SK-N-SH treated with all-trans-retinoic acid at 6 μM for 48 hours (cell line): ENCODE data around the gene CPNE5.

Experiments used
- ATAC-seq: fragments of 200-7000 bp; cut with Tn5 transposase; 3 replicates; pipeline ENCODE4 v1.9.1; 2020; ENCODE audit warnings: mild to moderate bottlenecking, moderate library complexity
- BACH2 ChIP-seq: fragments of 250-450 bp; sonication (Bioruptor Pico); IDR thresholded peaks from 2 replicates; pipeline ENCODE4 v1.9.0; 2021; ENCODE audit warnings: mild to moderate bottlenecking, borderline replicate concordance
- CSDC2 ChIP-seq: fragments of 250-450 bp; sonication (Bioruptor Pico); IDR thresholded peaks from 2 replicates; pipeline ENCODE4 v1.5.0; 2020; ENCODE audit warnings: mild to moderate bottlenecking, moderate library complexity
- CSRNP3 ChIP-seq: fragments of 250-450 bp; sonication (Bioruptor Pico); IDR thresholded peaks from 2 replicates; pipeline ENCODE4 v1.5.1; 2021; ENCODE audit warnings: mild to moderate bottlenecking, moderate library complexity
- ESRRG ChIP-seq: fragments of 250-450 bp; sonication (Bioruptor Pico); IDR thresholded peaks from 2 replicates; pipeline ENCODE4 v1.6.1; 2021; ENCODE audit warnings: mild to moderate bottlenecking
- GLIS3 ChIP-seq: fragments of 250-450 bp; sonication (Bioruptor Pico); IDR thresholded peaks from 2 replicates; pipeline ENCODE4 v1.5.0; 2020; ENCODE audit warnings: mild to moderate bottlenecking, moderate library complexity
- ISL1 ChIP-seq: fragments of 250-450 bp; sonication (Bioruptor Pico); IDR thresholded peaks from 2 replicates; pipeline ENCODE4 v2.1.2; 2022; ENCODE audit warnings: mild to moderate bottlenecking, moderate library complexity
- OSR1 ChIP-seq: fragments of 250-450 bp; sonication (Bioruptor Pico); IDR thresholded peaks from 2 replicates; pipeline ENCODE4 v1.8.0; 2022; ENCODE audit warnings: moderate library complexity, mild to moderate bottlenecking, inconsistent platforms
- PPARA ChIP-seq: fragments of 250-450 bp; sonication (Bioruptor Pico); IDR thresholded peaks from 2 replicates; pipeline ENCODE4 v1.5.0; 2020; ENCODE audit warnings: mild to moderate bottlenecking, borderline replicate concordance
- RARB ChIP-seq: fragments of 250-450 bp; sonication (Bioruptor Pico); IDR thresholded peaks from 2 replicates; pipeline ENCODE4 v1.8.0; 2021; ENCODE audit warnings: mild to moderate bottlenecking, moderate library complexity
- TOX ChIP-seq: fragments of 250-450 bp; sonication (Bioruptor Pico); IDR thresholded peaks from 2 replicates; pipeline ENCODE4 v1.8.0; 2021; ENCODE audit warnings: mild to moderate bottlenecking, moderate library complexity, borderline replicate concordance
- ZC3H10 ChIP-seq: fragments of 250-450 bp; sonication (Bioruptor Pico); IDR thresholded peaks from 2 replicates; pipeline ENCODE4 v1.5.1; 2021; ENCODE audit warnings: mild to moderate bottlenecking, moderate library complexity
- ZFP3 ChIP-seq: fragments of 250-450 bp; sonication (Bioruptor Pico); IDR thresholded peaks from 2 replicates; pipeline ENCODE4 v1.5.0; 2020; ENCODE audit warnings: mild to moderate bottlenecking, moderate library complexity
- ZFP30 ChIP-seq: fragments of 450-650 bp; formaldehyde crosslinking; IDR thresholded peaks from 2 replicates; pipeline ENCODE4 v1.5.0; 2022; ENCODE audit warnings: mild to moderate bottlenecking, moderate library complexity
- ZNF565 ChIP-seq: fragments of 450-650 bp; formaldehyde crosslinking; conservative IDR thresholded peaks from 2 replicates; pipeline ENCODE4 v1.5.0; 2020; ENCODE audit warnings: low read depth, mild to moderate bottlenecking, moderate library complexity
- ZNF70 ChIP-seq: fragments of 450-650 bp; formaldehyde crosslinking; IDR thresholded peaks from 2 replicates; pipeline ENCODE4 v1.5.0; 2020; ENCODE audit warnings: mild to moderate bottlenecking, moderate library complexity
- ZNF8 ChIP-seq: fragments of 450-650 bp; formaldehyde crosslinking; IDR thresholded peaks from 2 replicates; pipeline ENCODE4 v1.5.0; 2020; ENCODE audit warnings: mild to moderate bottlenecking, moderate library complexity
- TF ChIP-seq, protein P1 (sequence below): fragments of 250-450 bp; sonication (Bioruptor Pico); IDR thresholded peaks from 2 replicates; pipeline ENCODE4 v1.5.1; 2020; ENCODE audit warnings: low read depth, mild to moderate bottlenecking, moderate library complexity
- TF ChIP-seq, protein P2 (sequence below): fragments of 250-450 bp; sonication (Bioruptor Pico); IDR thresholded peaks from 2 replicates; pipeline ENCODE4 v1.5.0; 2020; ENCODE audit warnings: mild to moderate bottlenecking, moderate library complexity

The CPNE5 gene

GRCh38 chr6:36755435-36756348 lies 83.6 kb downstream of the CPNE5 start:
- TF ChIP-seq GLIS3 (CRISPR knock-in tag), result no peak
- TF ChIP-seq ZNF70 (CRISPR knock-in tag), result no peak
- TF ChIP-seq, protein P1, sequence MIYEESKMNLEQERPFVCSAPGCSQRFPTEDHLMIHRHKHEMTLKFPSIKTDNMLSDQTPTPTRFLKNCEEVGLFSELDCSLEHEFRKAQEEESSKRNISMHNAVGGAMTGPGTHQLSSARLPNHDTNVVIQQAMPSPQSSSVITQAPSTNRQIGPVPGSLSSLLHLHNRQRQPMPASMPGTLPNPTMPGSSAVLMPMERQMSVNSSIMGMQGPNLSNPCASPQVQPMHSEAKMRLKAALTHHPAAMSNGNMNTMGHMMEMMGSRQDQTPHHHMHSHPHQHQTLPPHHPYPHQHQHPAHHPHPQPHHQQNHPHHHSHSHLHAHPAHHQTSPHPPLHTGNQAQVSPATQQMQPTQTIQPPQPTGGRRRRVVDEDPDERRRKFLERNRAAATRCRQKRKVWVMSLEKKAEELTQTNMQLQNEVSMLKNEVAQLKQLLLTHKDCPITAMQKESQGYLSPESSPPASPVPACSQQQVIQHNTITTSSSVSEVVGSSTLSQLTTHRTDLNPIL (CRISPR knock-in tag), result no peak
- TF ChIP-seq, protein P2, sequence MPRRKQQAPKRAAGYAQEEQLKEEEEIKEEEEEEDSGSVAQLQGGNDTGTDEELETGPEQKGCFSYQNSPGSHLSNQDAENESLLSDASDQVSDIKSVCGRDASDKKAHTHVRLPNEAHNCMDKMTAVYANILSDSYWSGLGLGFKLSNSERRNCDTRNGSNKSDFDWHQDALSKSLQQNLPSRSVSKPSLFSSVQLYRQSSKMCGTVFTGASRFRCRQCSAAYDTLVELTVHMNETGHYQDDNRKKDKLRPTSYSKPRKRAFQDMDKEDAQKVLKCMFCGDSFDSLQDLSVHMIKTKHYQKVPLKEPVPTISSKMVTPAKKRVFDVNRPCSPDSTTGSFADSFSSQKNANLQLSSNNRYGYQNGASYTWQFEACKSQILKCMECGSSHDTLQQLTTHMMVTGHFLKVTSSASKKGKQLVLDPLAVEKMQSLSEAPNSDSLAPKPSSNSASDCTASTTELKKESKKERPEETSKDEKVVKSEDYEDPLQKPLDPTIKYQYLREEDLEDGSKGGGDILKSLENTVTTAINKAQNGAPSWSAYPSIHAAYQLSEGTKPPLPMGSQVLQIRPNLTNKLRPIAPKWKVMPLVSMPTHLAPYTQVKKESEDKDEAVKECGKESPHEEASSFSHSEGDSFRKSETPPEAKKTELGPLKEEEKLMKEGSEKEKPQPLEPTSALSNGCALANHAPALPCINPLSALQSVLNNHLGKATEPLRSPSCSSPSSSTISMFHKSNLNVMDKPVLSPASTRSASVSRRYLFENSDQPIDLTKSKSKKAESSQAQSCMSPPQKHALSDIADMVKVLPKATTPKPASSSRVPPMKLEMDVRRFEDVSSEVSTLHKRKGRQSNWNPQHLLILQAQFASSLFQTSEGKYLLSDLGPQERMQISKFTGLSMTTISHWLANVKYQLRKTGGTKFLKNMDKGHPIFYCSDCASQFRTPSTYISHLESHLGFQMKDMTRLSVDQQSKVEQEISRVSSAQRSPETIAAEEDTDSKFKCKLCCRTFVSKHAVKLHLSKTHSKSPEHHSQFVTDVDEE (CRISPR knock-in tag), result no peak
- TF ChIP-seq ZNF565 (CRISPR knock-in tag), result no peak
- no peak for TF ChIP-seq CSRNP3 (CRISPR knock-in tag)
- TF ChIP-seq CSDC2 (CRISPR knock-in tag), result no peak
- ATAC-seq, result no peak

GRCh38 chr6:36754582-36755434 lies 84.4 kb downstream of the CPNE5 start:
- TF ChIP-seq ZC3H10 (CRISPR knock-in tag) (no peak), ISL1 (CRISPR knock-in tag) (no peak), PPARA (CRISPR knock-in tag) (no peak), TOX (no peak), ESRRG (CRISPR knock-in tag) (no peak), CSRNP3 (CRISPR knock-in tag) (no peak), ZNF565 (CRISPR knock-in tag) (no peak), ZFP3 (CRISPR knock-in tag) (no peak)
- TF ChIP-seq, protein P2 (CRISPR knock-in tag), result no peak
- ATAC-seq, result no peak

GRCh38 chr6:36753671-36754405 lies 85.4 kb downstream of the CPNE5 start:
- ATAC-seq, result no peak

More at GRCh38 chr6:36753671-36754405, 85.4 kb downstream of the CPNE5 start:
- TF ChIP-seq ZFP3 (CRISPR knock-in tag) (no peak), RARB (no peak), ZFP30 (no peak), CSRNP3 (CRISPR knock-in tag) (no peak), BACH2 (CRISPR knock-in tag) (no peak), ZC3H10 (CRISPR knock-in tag) (no peak), ZNF8 (CRISPR knock-in tag) (no peak), TOX (no peak), OSR1 (no peak), ESRRG (CRISPR knock-in tag) (no peak), GLIS3 (CRISPR knock-in tag) (no peak), ISL1 (CRISPR knock-in tag) (no peak), ZNF70 (CRISPR knock-in tag) (no peak)
- TF ChIP-seq, protein P1 (CRISPR knock-in tag), result no peak
